Activated CD4-positive, alpha-beta T cell treated with anti-CD3 and anti-CD28 coated beads, Interleukin-2, Interleukin-4, amounts not matched to agents 100 ng/mL and 50 ng/mL, durations not matched to agents 16 hours and 8 hours (primary cell): ENCODE results near the gene AMPH.
"Not testable (repeated sequence)": the region's sequence is repeated elsewhere in the genome, so short reads cannot be mapped to it uniquely, and the experiment has no call there.

ENCODE experiments used
- DNase-seq: peaks from one replicate; pipeline ENCODE4 v3.0.0-alpha.2; 2020; ENCODE audit warnings: low spot score

The AMPH gene

DNA sequence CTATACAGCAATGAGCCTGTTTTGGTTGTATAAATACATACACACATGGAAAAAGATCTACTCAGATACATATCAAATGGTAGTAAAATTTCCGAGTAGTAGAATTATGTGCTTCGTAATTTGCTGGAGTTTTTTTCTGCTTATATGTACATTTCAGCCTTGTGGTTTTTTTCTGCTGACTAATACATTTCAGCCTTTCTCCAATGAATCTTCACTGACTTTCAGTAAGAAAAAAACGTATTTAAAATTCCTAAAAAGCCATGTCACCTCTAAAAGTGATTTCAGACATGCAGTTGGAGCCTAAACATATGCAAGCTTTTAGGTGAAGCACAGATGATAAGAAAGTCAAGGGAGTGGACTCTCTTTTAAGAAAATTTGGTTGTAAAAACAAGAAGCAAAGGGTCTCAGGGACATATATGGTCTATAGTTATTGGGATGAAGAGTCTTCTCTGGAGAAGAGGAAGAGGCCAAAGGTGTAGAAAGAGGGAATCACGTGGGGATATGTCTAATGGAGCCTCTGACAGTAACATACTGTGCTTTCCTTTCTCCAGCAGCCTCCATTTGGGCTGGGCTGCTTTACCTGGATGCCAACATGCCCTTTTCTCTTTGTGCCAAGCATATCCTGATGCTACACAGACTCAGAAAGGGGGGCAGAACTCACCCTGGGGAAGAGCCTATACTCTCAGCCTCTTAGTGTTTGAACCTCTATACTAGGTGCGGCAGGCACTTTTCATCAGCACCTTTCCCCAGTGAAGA, 2.4 kb downstream of the AMPH start:
- DNase-seq, result no peak

GRCh38 chr7:38625866-38626265, 5.3 kb downstream of the AMPH start:
- no peak for DNase-seq

GRCh38 chr7:38615665-38616064, 15.5 kb downstream of the AMPH start:
- DNase-seq, result no peak

GRCh38 chr7:38607466-38607865, 23.7 kb downstream of the AMPH start:
- DNase-seq, result no peak

DNA sequence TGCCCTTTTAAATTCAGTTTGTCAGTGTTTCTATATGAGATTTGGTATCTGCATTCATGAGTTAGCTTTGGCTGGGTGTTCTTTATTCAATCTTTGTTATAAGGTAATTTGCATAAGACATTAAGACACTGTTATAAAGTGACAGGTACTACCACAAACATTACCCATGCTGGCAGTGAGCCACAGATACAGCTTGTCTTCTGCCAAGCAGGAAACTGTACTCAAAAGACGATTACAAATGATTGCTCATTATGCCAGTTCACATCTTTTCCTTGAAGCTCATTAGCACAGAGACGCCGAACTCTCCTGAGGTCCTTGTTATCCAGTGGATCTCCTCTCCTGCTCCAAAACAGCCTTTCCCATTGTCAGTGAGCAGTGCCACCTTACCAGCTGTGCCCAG, 30.4 kb downstream of the AMPH start:
- DNase-seq, result no peak

- DNase-seq, result no peak
Observed at GRCh38 chr7:38594949-38595348, 36.2 kb downstream of the AMPH start.

GRCh38 chr7:38592737-38593288, 38.4 kb downstream of the AMPH start:
- no peak for DNase-seq

- DNase-seq, result no peak
Observed at GRCh38 chr7:38585572-38586354, 45.4 kb downstream of the AMPH start.

DNA sequence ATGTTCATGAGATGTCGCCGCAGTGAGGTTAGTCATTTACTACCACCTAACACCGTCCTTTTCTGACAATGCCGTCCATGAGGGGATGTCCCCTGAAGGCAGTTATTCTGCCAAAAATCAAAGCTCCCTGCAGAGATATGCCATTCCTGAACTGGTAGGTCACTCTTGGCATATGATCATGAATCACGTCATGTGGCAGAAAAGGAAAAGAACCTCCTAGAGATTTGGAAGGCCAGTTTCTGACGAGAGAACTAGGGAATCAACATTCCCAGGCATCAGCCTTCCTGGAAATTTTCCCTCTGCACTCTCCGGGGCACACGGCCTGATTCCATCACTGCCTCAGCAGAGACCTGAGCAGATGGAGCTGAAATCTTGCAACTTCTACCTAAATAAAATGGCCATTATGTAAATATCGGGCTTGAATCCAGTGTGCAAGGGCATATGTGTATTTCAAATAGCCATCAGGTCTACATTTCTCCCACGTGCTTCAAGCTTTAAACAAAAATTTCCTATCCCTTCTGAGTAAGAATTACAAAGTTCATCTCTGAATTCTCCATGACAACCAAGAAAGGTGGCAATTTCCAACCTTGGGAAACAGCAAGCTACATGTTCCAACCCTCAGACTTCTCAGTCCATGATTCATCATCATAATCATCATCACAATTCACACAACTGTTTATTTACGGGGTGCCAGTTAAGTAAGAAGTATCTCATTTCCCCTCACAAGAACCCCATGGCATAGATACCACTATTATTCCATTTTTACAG, 46.5 kb downstream of the AMPH start:
- no peak for DNase-seq

- no peak for DNase-seq
Observed at GRCh38 chr7:38580485-38580884, 50.7 kb downstream of the AMPH start.

GRCh38 chr7:38574086-38574485, 57.1 kb downstream of the AMPH start:
- DNase-seq, result no peak

DNA sequence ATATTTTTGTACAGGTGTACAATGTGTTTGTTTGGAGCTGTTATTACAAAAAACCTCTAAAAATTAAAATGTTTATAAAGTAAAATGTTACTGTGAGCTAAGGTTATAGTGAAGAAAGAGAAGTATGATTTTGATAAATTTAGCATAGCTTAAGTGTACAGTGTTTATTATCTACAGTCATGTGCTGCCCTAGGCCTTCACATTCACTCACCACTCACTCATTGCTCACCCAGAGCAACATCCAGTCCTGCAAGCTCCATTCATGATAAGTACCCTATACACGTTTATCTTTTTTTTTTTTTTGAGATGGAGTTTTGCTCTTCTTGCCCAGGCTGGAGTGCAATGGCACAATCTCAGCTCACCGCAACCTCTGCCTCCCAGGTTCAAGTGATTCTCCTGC, 59.6 kb downstream of the AMPH start:
- DNase-seq, result not testable (repeated sequence)

GRCh38 chr7:38568497-38568896, 62.7 kb downstream of the AMPH start:
- no peak for DNase-seq

DNA sequence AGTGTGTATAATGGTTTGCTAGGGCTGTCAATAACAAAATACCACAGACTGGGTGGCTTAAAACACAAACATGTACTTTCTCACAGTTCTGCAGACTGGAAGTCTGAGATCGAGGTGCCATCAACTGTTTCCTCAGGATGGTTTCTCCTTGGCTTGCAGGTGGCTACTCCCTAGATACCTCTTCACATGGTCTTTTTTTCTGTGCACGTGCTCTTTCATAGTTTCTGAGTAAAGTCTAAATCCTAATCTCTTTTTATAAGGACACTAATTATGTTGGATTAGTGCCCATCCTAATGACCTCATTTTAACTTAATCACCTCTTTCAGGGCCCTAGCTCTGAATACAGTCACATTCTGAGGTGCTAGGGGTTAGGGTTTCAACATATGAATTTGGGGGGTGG, 65.9 kb downstream of the AMPH start:
- DNase-seq, result no peak

DNA sequence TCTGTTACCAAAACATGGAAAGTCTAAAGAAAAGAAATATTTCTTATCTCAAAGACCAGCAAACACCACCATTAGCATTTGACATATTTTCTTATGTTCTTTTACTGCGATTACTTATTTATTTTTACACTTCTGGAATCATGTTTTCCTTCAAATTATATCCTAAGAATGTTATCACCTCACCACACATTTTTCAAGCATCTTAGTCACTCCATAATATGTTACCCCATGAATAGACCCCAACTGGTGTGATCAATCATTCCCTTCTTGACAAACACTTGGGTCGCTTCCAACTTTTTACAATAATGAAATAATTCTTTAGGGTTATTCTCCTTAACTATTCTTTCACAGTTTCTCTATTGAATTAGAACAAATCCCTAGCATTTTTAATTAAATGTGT, 67.4 kb downstream of the AMPH start:
- no peak for DNase-seq

- no peak for DNase-seq
Observed at GRCh38 chr7:38561166-38561565, 70.0 kb downstream of the AMPH start.

DNA sequence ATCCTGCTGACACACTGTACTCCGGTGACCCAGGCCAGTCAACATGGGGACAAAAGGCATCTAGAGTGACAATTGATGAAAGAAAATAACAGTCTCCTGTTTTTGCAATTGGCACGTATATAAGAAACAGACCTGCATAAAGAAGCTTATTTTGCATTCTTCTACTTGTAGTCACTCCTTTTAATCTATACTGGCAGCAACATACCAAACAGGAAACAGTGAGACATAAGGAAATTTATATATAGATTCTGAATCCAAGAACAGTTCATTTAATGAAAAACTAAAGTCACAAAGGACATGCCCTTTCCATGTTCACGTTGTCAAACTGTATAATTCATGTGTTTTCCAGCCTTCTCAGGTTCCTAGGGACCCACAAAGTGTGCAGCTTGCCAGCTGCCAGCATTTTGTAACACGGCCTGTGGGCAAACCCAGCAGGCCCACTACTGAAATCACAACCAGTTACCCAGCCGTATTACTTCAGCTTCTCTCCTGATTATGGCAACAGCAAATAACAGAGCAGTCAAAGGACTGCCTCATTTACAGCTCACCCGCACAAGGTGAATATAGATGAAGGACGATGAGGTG, 72.3 kb downstream of the AMPH start:
- DNase-seq, result no peak

DNA sequence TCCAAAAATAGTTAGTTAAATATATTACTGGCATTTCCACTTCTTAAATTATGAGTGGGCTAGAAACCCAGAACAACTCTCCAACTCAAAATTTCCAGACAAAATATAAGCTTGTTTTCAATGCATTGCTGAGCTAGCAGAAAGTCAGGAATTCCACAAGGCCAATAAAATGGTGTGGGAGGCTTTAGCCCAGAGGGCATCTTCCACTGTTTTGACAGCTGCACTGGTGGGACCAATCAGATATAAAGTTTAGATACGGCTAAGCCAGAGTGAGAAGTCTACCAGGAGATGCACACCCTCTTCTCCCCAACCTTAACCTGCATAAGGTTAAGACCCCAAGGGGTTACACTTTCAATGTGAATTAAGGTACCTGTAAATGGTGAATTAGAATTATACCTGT, 76.6 kb downstream of the AMPH start:
- DNase-seq, result no peak

GRCh38 chr7:38550836-38551235, 80.3 kb downstream of the AMPH start:
- no peak for DNase-seq

DNA sequence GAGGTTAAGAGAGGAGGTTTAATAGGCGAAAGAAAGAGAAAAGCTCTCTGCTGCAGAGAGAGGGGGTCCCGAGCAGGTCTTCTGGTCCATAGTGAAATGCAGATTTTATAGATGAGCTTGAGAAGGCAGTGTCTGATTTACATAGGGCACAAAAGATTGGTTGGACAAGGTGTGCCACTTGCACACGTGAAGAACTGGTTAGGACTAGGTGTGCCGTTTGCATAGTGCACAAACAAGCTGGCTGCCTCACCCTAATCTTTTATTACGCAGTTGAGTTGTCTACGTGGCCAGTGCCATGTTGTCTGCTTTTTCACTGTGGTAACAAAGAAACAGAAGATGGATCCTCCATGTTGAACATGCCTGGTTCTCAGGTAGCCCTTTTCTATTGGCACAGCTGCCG, 82.6 kb downstream of the AMPH start:
- no peak for DNase-seq

GRCh38 chr7:38546763-38547162, 84.4 kb downstream of the AMPH start:
- DNase-seq, result no peak

GRCh38 chr7:38545977-38546376, 85.2 kb downstream of the AMPH start:
- DNase-seq, result no peak
